Upper lobe of right lung (tissue), 1 donor: Measurements from ENCODE around the gene RAB11A. TPM values are rescaled to one million over a fixed set of nuclear protein-coding genes. Genes with fewer than 3 reads are reported as not detected.

Source experiments
- ATAC-seq: fragments of 200-7000 bp; cut with Tn5 transposase; one replicate; pipeline ENCODE4 v1.9.1; 2020; ENCODE audit warnings: mild to moderate bottlenecking, moderate library complexity
- DNase-seq: peaks from one replicate; pipeline ENCODE4 v3.0.0-alpha.2; 2020
- H3K27ac ChIP-seq: fragments of 200-600 bp; one replicate; pipeline ENCODE4 v1.8.0; 2022
- H3K27me3 ChIP-seq: fragments of 200-600 bp; one replicate; pipeline ENCODE4 v1.8.0; 2022; ENCODE audit warnings: mild to moderate bottlenecking
- H3K36me3 ChIP-seq: fragments of 200-600 bp; one replicate; pipeline ENCODE4 v1.8.0; 2022
- H3K4me1 ChIP-seq: fragments of 200-600 bp; one replicate; pipeline ENCODE4 v1.8.0; 2022
- H3K4me3 ChIP-seq: fragments of 200-600 bp; one replicate; pipeline ENCODE4 v1.8.0; 2022; ENCODE audit warnings: mild to moderate bottlenecking
- H3K9me3 ChIP-seq: fragments of 200-600 bp; one replicate; pipeline ENCODE4 v1.8.0; 2022
- intact Hi-C: fragments of 100-400 bp; cut with DNase I; formaldehyde crosslinking; loops from one replicate; pipeline ENCODE4 v1.11.0; 2022
- total RNA-seq: library from RNA; stranded (reverse); fragmentation: NEBNext Ultra II Directional; extraction: Animal tissue kit (Norgen Biotek cat#: 25700); gene quantifications from one replicate; pipeline ENCODE4 v1.2.1, GENCODE V29; 2021
- TF ChIP-seq, protein P1 (sequence below): fragments of 200-600 bp; IDR thresholded peaks from one replicate; pipeline ENCODE4 v1.8.0; 2022; ENCODE audit warnings: antibody characterized with exemption
- donor health status: DM: no; HTN: yes; CAD: no; lungs with severe emphysema.

Gene RAB11A
- total RNA-seq, 1 donor from 2014 or later: 221 TPM

DNA sequence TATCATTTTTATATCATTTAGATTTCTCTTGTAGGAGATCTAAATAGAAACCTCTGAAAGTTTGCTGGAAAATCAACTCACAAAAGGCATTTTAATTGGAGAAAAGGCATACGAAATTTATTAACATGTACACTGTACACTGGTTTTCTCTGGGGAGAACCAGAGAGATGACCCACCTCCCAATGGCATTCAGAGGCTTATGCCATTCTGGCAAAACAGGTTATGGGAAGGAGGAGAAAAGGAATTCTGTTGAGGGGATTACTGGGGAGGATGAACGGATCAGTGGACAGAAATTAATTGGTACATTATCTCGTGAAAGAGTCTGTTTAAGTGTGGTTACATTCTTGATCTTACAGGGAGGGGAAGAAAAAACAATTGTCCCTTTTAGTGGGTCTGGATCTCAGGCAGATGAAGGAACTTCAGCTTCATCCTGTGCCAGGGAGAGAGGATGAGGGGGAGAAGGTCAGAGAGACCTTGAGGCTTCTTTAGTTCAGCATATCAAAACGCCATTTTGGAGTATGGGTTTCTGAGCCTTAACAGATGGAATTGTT lies 16.5 kb downstream of the RAB11A start:
- no peak overlapping the region for H3K4me3 ChIP-seq

DNA sequence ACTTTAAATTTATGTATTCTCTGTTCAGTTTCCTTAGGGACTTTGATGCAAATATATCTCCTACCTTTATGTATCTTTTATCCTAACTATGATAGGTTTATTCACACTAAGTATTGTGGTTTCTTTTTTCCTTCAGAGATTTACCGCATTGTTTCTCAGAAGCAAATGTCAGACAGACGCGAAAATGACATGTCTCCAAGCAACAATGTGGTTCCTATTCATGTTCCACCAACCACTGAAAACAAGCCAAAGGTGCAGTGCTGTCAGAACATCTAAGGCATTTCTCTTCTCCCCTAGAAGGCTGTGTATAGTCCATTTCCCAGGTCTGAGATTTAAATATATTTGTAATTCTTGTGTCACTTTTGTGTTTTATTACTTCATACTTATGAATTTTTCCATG lies 18.3 kb downstream of the RAB11A start:
- intact Hi-C loops: no loop called here
- TF ChIP-seq, protein P1, sequence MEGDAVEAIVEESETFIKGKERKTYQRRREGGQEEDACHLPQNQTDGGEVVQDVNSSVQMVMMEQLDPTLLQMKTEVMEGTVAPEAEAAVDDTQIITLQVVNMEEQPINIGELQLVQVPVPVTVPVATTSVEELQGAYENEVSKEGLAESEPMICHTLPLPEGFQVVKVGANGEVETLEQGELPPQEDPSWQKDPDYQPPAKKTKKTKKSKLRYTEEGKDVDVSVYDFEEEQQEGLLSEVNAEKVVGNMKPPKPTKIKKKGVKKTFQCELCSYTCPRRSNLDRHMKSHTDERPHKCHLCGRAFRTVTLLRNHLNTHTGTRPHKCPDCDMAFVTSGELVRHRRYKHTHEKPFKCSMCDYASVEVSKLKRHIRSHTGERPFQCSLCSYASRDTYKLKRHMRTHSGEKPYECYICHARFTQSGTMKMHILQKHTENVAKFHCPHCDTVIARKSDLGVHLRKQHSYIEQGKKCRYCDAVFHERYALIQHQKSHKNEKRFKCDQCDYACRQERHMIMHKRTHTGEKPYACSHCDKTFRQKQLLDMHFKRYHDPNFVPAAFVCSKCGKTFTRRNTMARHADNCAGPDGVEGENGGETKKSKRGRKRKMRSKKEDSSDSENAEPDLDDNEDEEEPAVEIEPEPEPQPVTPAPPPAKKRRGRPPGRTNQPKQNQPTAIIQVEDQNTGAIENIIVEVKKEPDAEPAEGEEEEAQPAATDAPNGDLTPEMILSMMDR: no peak
- DNase-seq: no peak
- H3K9me3 ChIP-seq: no peaks in the 10 kb centered on the region
- H3K27ac ChIP-seq: no peak overlapping the region
- H3K4me1 ChIP-seq: peaks cover 5% of the 10 kb centered on the region
- no peaks in the 10 kb centered on the region for H3K27me3 ChIP-seq
- no peak for ATAC-seq
- peaks cover 87% of the 10 kb centered on the region for H3K36me3 ChIP-seq
- H3K4me3 ChIP-seq: no peak overlapping the region

More for the DNA sequence above, 16.5 kb downstream of the RAB11A start:
- TF ChIP-seq, protein P1: no peak
- no peak for ATAC-seq
- Histone ChIP-seq H3K27ac (no peak overlapping the region), H3K27me3 (no peaks in the 10 kb centered on the region), H3K9me3 (no peaks in the 10 kb centered on the region), H3K4me1 (peaks cover 5% of the 10 kb centered on the region), H3K36me3 (peaks cover 92% of the 10 kb centered on the region)
- intact Hi-C loops: no loop called here
- no peak for DNase-seq

DNA sequence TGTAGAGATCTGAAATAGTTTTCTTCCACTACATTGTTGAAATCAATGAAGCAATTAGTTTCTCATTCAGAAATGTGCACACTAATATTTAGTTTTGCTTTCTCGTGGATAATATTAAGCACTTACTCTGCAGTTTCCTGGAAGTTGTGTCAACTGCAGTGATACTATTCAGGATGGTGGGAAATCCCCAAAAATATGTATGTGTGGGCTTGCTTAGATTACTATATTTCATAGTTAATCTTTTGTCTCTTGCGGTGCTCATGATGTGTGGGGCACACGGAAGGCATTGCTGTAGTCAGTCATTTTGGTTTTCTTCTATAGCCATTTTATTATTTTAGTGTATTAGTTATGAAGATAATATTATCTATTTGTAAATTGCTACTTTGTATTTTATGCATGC lies 19.7 kb downstream of the RAB11A start:
- H3K27ac ChIP-seq: no peak overlapping the region
- no peak for ATAC-seq
- peaks cover 72% of the 10 kb centered on the region for H3K36me3 ChIP-seq
- TF ChIP-seq, protein P1: no peak
- H3K27me3 ChIP-seq: no peaks in the 10 kb centered on the region
- no peak overlapping the region for H3K4me3 ChIP-seq
- no peak for DNase-seq
- H3K4me1 ChIP-seq: peaks cover 5% of the 10 kb centered on the region
- intact Hi-C loops: no loop called here
- no peaks in the 10 kb centered on the region for H3K9me3 ChIP-seq

DNA sequence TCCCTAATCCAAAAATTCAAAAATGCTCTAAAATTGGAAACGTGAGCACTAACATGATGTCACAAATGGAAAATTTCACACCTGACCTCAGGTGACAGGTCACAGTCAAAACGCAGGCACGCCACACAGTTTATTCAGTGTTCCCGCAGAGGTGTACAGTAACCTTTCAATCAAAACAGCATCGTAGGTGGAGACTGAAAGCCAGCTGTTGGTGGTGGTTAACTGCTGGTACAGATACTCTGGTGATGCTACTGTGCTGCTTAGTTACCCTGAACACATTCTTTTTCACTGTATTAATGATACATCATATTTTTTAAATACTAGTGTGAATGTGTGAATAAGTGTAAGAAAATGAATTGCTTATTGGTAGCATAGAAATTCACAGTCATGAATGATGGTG lies 23.8 kb downstream of the RAB11A start:
- H3K9me3 ChIP-seq: no peaks in the 10 kb centered on the region
- H3K4me3 ChIP-seq: no peak overlapping the region
- intact Hi-C loops: no loop called here
- peaks cover 4% of the 10 kb centered on the region for H3K4me1 ChIP-seq
- TF ChIP-seq, protein P1: no peak
- ATAC-seq: no peak
- DNase-seq: no peak
- peaks cover 58% of the 10 kb centered on the region for H3K36me3 ChIP-seq
- H3K27me3 ChIP-seq: no peaks in the 10 kb centered on the region
- H3K27ac ChIP-seq: no peak overlapping the region

DNA sequence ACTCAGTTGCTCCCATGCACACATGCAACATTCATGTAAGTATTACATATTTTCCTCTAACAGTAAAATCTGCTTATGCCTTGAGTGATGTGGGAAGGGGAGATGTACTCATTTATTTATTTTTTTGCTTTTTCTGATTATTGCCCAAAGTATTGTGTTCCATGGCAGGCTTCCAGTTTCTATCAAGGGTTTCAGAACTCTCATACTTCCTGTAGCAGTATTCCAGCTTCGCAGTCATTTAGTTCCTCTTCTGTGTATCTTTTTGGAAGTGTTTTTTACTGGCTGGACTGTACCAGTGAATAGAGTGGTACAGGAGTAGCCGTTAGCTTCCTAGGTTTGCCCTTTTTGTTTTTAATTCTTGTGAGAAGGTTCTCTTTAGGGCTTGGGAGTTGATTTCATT lies 26.9 kb downstream of the RAB11A start:
- ATAC-seq: no peak
- TF ChIP-seq, protein P1: no peak

DNA sequence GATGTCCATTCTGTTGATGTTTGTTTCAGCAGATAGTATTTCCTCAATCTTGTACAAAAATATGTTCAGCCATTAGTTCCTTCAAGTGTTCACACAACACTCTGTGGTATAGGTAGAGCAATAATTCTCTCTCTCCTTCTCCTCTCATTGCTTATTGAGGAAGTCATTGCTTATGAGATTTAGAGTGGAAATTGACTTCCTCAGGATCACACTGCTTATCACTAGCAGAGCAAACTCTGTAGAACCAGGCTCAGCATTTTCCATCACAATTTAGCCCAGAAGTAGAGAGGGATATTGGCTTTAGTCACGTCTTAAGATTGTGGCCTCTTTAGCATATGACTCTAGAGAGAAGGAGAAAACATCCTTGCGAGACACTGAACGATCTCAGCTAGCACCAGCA lies 31.2 kb downstream of the RAB11A start:
- peaks cover 79% of the 10 kb centered on the region for H3K36me3 ChIP-seq

More for the DNA sequence above, 26.9 kb downstream of the RAB11A start:
- Histone ChIP-seq H3K4me3 (no peak overlapping the region), H3K27me3 (no peaks in the 10 kb centered on the region), H3K36me3 (peaks cover 55% of the 10 kb centered on the region), H3K4me1 (peaks cover 4% of the 10 kb centered on the region), H3K9me3 (no peaks in the 10 kb centered on the region), H3K27ac (no peak overlapping the region)
- DNase-seq: no peak
- intact Hi-C loops: no loop called here

More for the DNA sequence above, 31.2 kb downstream of the RAB11A start:
- no peak overlapping the region for H3K27ac ChIP-seq
- intact Hi-C loops: no loop called here
- H3K27me3 ChIP-seq: no peaks in the 10 kb centered on the region
- no peaks in the 10 kb centered on the region for H3K9me3 ChIP-seq
- no peak overlapping the region for H3K4me3 ChIP-seq
- ATAC-seq (no peak), DNase-seq (no peak)
- H3K4me1 ChIP-seq: peaks cover 14% of the 10 kb centered on the region
- TF ChIP-seq, protein P1: no peak
